Breast epithelium (tissue), 4 donors: ENCODE results near the gene VAMP8. TPM values are rescaled to one million over a fixed set of nuclear protein-coding genes. Genes with fewer than 3 reads are reported as not detected.

Experiments used
- DNase-seq, 2 donors: peaks; one replicate each; pipeline ENCODE4 v3.0.0-alpha.2; 2019; ENCODE audit warnings: low spot score in 2 of 2
- H3K27ac ChIP-seq, 2 donors: fragments of 200-600 bp; sonication (generic) in 1 of 2; one replicate each; pipeline ENCODE4 v1.5.1; 2016 to 2019; ENCODE audit warnings: mild to moderate bottlenecking in 1 of 2
- H3K27me3 ChIP-seq, 2 donors: fragments of 200-600 bp; sonication (generic) in 1 of 2; one replicate each; pipeline versions ENCODE4 v1.5.1 to v1.6.0; 2017 to 2019; ENCODE audit warnings: control low read depth in 1 of 2, mild to moderate bottlenecking in 1 of 2
- H3K36me3 ChIP-seq: fragments of 200-600 bp; one replicate; pipeline ENCODE4 v1.5.1; 2019
- H3K4me1 ChIP-seq, 2 donors: fragments of 200-600 bp; sonication (generic); one replicate each; pipeline ENCODE4 v1.5.1; 2016 to 2019; ENCODE audit warnings: control low read depth in 1 of 2
- H3K4me3 ChIP-seq, 3 donors: fragments of 200-600 bp; sonication (generic); 1 replicate in 2 of 3; 2 replicates in 1 of 3; pipeline ENCODE4 v1.5.1; 2016 to 2019; ENCODE audit warnings: mild to moderate bottlenecking in 3 of 3, moderate library complexity in 2 of 3
- H3K9me3 ChIP-seq, 2 donors: fragments of 200-600 bp; sonication (generic) in 1 of 2; one replicate each; pipeline ENCODE4 v1.5.1; 2016 to 2019; ENCODE audit warnings: control low read depth in 1 of 2
- POLR2A ChIP-seq: fragments of 450-650 bp; IDR thresholded peaks from one replicate; pipeline ENCODE4 v1.6.1; 2016; ENCODE audit warnings: antibody characterized with exemption, mild to moderate bottlenecking, moderate library complexity
- POLR2AphosphoS5 ChIP-seq, 3 donors: sonication (generic); formaldehyde crosslinking; IDR thresholded peaks; one replicate each; pipeline ENCODE4 v1.6.1; 2017; ENCODE audit warnings: antibody characterized with exemption in 3 of 3
- intact Hi-C: fragments of 100-400 bp; cut with DNase I; formaldehyde crosslinking; loops from one replicate; pipeline ENCODE4 v1.15.1; 2023; ENCODE audit warnings: low total_unique reads
- total RNA-seq, 3 donors: library from RNA; depleted of rRNA; stranded (reverse); fragments of >200 nt; gene quantifications; one replicate each; pipeline ENCODE4 v1.1.0, GENCODE V29; 2016
- TF ChIP-seq, protein P1 (sequence below), 3 donors: fragments of 450-650 bp; IDR thresholded peaks; one replicate each; pipeline ENCODE4 v1.5.1; 2016 to 2017; ENCODE audit warnings: antibody characterized with exemption in 3 of 3, mild to moderate bottlenecking in 3 of 3, moderate library complexity in 3 of 3

Gene VAMP8
- total RNA-seq, 3 donors from 2014 or later = 23.2 to 127 (median 55.7) TPM

GRCh38 chr2:85566265-85566664 lies 11.1 kb upstream of the VAMP8 start:
- no peaks in the 10 kb centered on the region for H3K9me3 ChIP-seq
- no peak for DNase-seq
- no peak overlapping the region for H3K27ac ChIP-seq
- no peak overlapping the region for H3K4me3 ChIP-seq
- TF ChIP-seq POLR2AphosphoS5 (IDR thresholded peaks at IDR 0.05) (no peak), POLR2A (no peak)
- TF ChIP-seq, protein P1, sequence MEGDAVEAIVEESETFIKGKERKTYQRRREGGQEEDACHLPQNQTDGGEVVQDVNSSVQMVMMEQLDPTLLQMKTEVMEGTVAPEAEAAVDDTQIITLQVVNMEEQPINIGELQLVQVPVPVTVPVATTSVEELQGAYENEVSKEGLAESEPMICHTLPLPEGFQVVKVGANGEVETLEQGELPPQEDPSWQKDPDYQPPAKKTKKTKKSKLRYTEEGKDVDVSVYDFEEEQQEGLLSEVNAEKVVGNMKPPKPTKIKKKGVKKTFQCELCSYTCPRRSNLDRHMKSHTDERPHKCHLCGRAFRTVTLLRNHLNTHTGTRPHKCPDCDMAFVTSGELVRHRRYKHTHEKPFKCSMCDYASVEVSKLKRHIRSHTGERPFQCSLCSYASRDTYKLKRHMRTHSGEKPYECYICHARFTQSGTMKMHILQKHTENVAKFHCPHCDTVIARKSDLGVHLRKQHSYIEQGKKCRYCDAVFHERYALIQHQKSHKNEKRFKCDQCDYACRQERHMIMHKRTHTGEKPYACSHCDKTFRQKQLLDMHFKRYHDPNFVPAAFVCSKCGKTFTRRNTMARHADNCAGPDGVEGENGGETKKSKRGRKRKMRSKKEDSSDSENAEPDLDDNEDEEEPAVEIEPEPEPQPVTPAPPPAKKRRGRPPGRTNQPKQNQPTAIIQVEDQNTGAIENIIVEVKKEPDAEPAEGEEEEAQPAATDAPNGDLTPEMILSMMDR (IDR thresholded peaks at IDR 0.05) = no peak
- intact Hi-C loops = no loop called here
- H3K27me3 ChIP-seq = no peaks in the 10 kb centered on the region
- H3K36me3 ChIP-seq = no peaks in the 10 kb centered on the region
- no peaks in the 10 kb centered on the region for H3K4me1 ChIP-seq

DNA sequence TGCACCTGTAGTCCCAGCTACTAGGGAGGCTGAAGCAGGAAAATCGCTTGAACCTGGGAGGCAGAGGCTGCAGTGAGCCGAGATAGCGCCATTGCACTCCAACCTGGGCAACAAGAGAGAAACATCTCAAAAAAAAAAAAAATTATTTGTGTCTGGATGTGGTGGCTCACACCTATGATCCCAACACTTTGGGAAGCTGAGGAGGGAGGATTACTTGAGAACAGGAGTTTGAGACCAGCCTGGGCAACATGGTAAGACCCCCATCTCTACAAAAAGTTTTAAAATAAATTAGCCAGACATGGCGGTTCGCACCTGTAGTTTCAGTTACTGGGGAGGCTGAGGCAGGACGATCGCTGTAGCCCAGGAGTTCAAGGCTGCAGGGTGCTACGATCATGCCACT lies 1.6 kb upstream of the VAMP8 start:
- no peaks in the 10 kb centered on the region for H3K36me3 ChIP-seq
- H3K27ac ChIP-seq = peak overlapping the region; percentile 42 to 64
- intact Hi-C loops = no loop called here
- no peaks in the 10 kb centered on the region for H3K27me3 ChIP-seq
- H3K4me1 ChIP-seq = peaks cover 7 to 14% of the 10 kb centered on the region in 2 donors
- no peak for DNase-seq
- no peaks in the 10 kb centered on the region for H3K9me3 ChIP-seq
- H3K4me3 ChIP-seq = no peak overlapping the region
- no peak for TF ChIP-seq POLR2A
- TF ChIP-seq, protein P1 (IDR thresholded peaks at IDR 0.05) = no peak
- TF ChIP-seq POLR2AphosphoS5 (IDR thresholded peaks at IDR 0.05) = no peak

- H3K36me3 ChIP-seq = no peaks in the 10 kb centered on the region
These were observed 362 bp upstream of the VAMP8 start for GRCh38 chr2:85577063-85577385.

DNA sequence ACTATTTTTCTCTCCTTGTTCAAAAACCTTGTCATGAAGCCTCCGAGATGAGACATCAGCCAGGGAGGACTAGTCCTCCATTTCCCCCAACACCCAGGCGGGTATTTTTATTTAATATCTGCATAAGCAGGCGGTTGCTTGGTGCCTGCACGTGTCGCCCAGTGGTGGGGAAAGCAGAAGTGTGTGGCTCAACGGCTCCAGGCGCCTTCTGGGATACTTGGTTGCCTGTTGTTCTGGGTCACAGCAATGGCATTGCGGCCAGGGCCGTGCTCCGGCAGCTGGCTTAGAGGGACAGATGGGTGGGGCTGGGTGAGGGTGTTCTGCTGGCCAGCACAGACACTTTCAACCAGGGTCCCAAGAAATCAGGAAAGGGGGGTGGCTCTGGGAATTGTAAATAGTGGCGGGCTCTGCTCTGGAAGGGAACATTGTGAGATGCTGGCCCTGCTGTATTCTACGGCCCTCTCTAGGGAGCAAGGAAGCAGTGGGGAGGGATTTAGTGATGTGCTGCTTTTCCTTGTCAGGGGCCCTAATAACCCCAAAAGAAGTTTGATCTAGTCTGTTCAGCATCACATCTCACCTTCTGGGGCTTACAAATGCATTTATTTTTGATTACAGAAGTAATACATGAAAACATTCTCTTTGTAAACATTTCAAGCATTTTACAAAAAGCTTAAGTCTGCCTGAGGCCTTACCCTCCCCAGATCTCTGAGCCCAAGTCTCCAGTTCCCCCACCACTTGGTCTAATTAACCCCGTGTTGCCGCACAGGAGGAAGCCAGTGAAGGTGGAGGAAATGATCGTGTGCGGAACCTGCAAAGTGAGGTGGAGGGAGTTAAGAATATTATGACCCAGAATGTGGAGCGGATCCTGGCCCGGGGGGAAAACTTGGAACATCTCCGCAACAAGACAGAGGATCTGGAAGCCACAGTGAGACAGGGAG lies 1.1 kb downstream of the VAMP8 start:
- intact Hi-C loops = no loop called here
- Histone ChIP-seq H3K9me3 (no peaks in the 10 kb centered on the region), H3K4me3 (peak overlapping the region; percentile 31 to 71 (median 59)), H3K27me3 (no peaks in the 10 kb centered on the region), H3K36me3 (no peaks in the 10 kb centered on the region), H3K27ac (peak overlapping the region; percentile 92 to 98), H3K4me1 (peaks cover 7 to 14% of the 10 kb centered on the region in 2 donors)
- TF ChIP-seq POLR2AphosphoS5 (IDR thresholded peaks at IDR 0.05) (no peak), POLR2A (no peak)
- TF ChIP-seq, protein P1 (IDR thresholded peaks at IDR 0.05) = no peak
- DNase-seq = no peak

More at GRCh38 chr2:85577063-85577385, 362 bp upstream of the VAMP8 start:
- intact Hi-C loops = no loop called here
- Histone ChIP-seq H3K27ac (peak overlapping the region; percentile 92 to 98), H3K9me3 (no peaks in the 10 kb centered on the region), H3K27me3 (no peaks in the 10 kb centered on the region), H3K4me1 (peaks cover 7 to 14% of the 10 kb centered on the region in 2 donors), H3K4me3 (peak overlapping the region in 2 of 3 donors; percentile 59 to 71)
- DNase-seq = no peak
- no peak for TF ChIP-seq POLR2A
- TF ChIP-seq POLR2AphosphoS5 (IDR thresholded peaks at IDR 0.05) = no peak
- TF ChIP-seq, protein P1 (IDR thresholded peaks at IDR 0.05) = no peak

DNA sequence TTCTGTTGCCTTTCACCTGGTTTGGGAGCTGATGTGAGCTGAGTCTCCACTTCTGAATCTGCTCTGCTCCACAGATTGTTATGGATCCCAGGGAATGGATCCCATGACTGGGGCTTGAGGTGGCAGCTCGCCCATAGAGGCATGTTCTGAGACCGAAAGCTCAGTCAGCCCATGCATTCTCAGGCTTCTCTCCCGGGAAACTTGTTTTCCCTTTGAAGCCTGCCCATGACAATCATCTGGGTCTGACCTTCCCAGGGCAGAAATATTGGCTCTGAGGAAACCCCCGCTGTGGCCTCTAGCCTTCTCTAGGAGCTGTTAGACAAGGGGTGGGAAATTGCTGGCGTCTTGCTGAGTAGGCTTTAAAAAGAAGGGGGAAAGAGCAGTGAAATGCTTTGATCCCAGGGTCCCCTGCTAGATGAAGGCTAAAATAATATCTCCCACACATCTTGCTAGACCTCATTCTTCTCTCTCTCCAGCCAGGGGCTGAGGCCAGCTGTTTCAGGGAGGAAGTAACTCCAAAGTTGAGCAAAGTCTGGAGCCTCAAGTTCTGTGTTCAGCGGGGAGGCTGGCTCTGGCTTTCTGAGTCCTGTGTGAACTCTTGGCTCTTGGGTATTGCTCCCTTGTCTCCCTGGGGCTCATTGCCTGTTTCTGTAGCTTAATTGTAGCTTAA lies 2.0 kb downstream of the VAMP8 start:
- TF ChIP-seq, protein P1 (IDR thresholded peaks at IDR 0.05) = no peak
- TF ChIP-seq POLR2A (no peak), POLR2AphosphoS5 (IDR thresholded peaks at IDR 0.05) (no peak)
- Histone ChIP-seq H3K4me1 (peaks cover 7 to 14% of the 10 kb centered on the region in 2 donors), H3K4me3 (peak overlapping the region in 2 of 3 donors; percentile 59 to 71), H3K27me3 (no peaks in the 10 kb centered on the region), H3K36me3 (no peaks in the 10 kb centered on the region), H3K9me3 (no peaks in the 10 kb centered on the region), H3K27ac (peak overlapping the region; percentile 92 to 98)
- no peak for DNase-seq
- intact Hi-C loops = no loop called here
